HG03457 (cell line): Measurements from ENCODE around the gene NALCN.
"Not testable (repeated sequence)": the region's sequence is repeated elsewhere in the genome, so short reads cannot be mapped to it uniquely, and the experiment has no call there.

ENCODE experiments used
- ATAC-seq: cut with Tn5 transposase; IDR thresholded peaks from one replicate; pipeline ENCODE4 v1.9.1; 2021; ENCODE audit warnings: moderate number of reproducible peaks; ENCODE audit not compliant: unreplicated experiment

NALCN gene

GRCh38 chr13:101343128-101343787, 73.0 kb downstream of the NALCN start:
- no peak for ATAC-seq

- no peak for ATAC-seq
These were observed 74.8 kb downstream of the NALCN start for GRCh38 chr13:101341464-101341863.

GRCh38 chr13:101339202-101339601, 77.1 kb downstream of the NALCN start:
- no peak for ATAC-seq

- ATAC-seq, result no peak
These were observed 83.7 kb downstream of the NALCN start for GRCh38 chr13:101332583-101332982.

GRCh38 chr13:101331731-101332130, 84.6 kb downstream of the NALCN start:
- ATAC-seq, result no peak

GRCh38 chr13:101327871-101328270, 88.4 kb downstream of the NALCN start:
- no peak for ATAC-seq

GRCh38 chr13:101326710-101327109, 89.6 kb downstream of the NALCN start:
- no peak for ATAC-seq

- ATAC-seq, result no peak
These were observed 90.9 kb downstream of the NALCN start for GRCh38 chr13:101325423-101325822.

GRCh38 chr13:101323601-101324000, 92.7 kb downstream of the NALCN start:
- ATAC-seq, result no peak

GRCh38 chr13:101317986-101318523, 98.3 kb downstream of the NALCN start:
- ATAC-seq, result no peak

GRCh38 chr13:101313479-101313878, 102.8 kb downstream of the NALCN start:
- not testable (repeated sequence) for ATAC-seq

- no peak for ATAC-seq
These were observed 107.2 kb downstream of the NALCN start for GRCh38 chr13:101309014-101309619.

GRCh38 chr13:101308247-101309013, 107.9 kb downstream of the NALCN start:
- no peak for ATAC-seq

- no peak for ATAC-seq
These were observed 109.1 kb downstream of the NALCN start for GRCh38 chr13:101307181-101307701.

- ATAC-seq, result no peak
These were observed 109.5 kb downstream of the NALCN start for GRCh38 chr13:101306773-101307172.

GRCh38 chr13:101305981-101306411, 110.3 kb downstream of the NALCN start:
- ATAC-seq, result no peak

- ATAC-seq, result no peak
These were observed 112.8 kb downstream of the NALCN start for GRCh38 chr13:101303521-101303920.

GRCh38 chr13:101301053-101301452, 115.3 kb downstream of the NALCN start:
- ATAC-seq, result no peak

- no peak for ATAC-seq
These were observed 115.8 kb downstream of the NALCN start for GRCh38 chr13:101300531-101300930.

GRCh38 chr13:101298517-101298916, 117.8 kb downstream of the NALCN start:
- no peak for ATAC-seq

GRCh38 chr13:101297794-101298193, 118.5 kb downstream of the NALCN start:
- ATAC-seq, result no peak
